GM23338 (cell line): ENCODE results near the gene ATP2B1. TPM values are rescaled to one million over a fixed set of nuclear protein-coding genes. Genes with fewer than 3 reads are reported as not detected.

ENCODE experiments used
- ATAC-seq: fragments of 200-7000 bp; cut with Tn5 transposase; 3 replicates; pipeline ENCODE4 v1.9.1; 2020
- DNase-seq: peaks from one replicate; pipeline ENCODE4 v3.0.0-alpha.2; 2015; ENCODE audit warnings: low spot score
- H2AFZ ChIP-seq: fragments of 200-600 bp; sonication (generic); 2 replicates; pipeline ENCODE4 v1.8.0; 2016; ENCODE audit warnings: antibody characterized with exemption, mild to moderate bottlenecking, moderate library complexity
- H3F3A ChIP-seq: fragments of 200-600 bp; sonication (generic); replicated peaks from 2 replicates; pipeline ENCODE4 v1.8.0; 2017; ENCODE audit warnings: antibody characterized with exemption, mixed run types, low read depth
- H3K27ac ChIP-seq: fragments of 200-600 bp; sonication (generic); 2 replicates; pipeline ENCODE4 v1.6.1; 2016; ENCODE audit warnings: low read depth
- H3K27me3 ChIP-seq: fragments of 200-600 bp; sonication (generic); 2 replicates; pipeline ENCODE4 v1.8.0; 2016; ENCODE audit warnings: mild to moderate bottlenecking, mixed run types, moderate library complexity; ENCODE audit not compliant: insufficient read depth
- H3K36me3 ChIP-seq: fragments of 200-600 bp; sonication (generic); 2 replicates; pipeline ENCODE4 v1.8.0; 2016; ENCODE audit warnings: mild to moderate bottlenecking; ENCODE audit not compliant: insufficient read depth
- H3K4me1 ChIP-seq: fragments of 200-600 bp; sonication (generic); 2 replicates; pipeline ENCODE4 v1.8.0; 2016; ENCODE audit warnings: mild to moderate bottlenecking, moderate library complexity; ENCODE audit not compliant: insufficient read depth
- H3K4me2 ChIP-seq: fragments of 200-600 bp; sonication (generic); 2 replicates; pipeline ENCODE4 v1.7.1; 2017; ENCODE audit warnings: mixed run types
- H3K4me3 ChIP-seq: fragments of 200-600 bp; sonication (generic); 2 replicates; pipeline ENCODE4 v1.6.1; 2016; ENCODE audit warnings: mixed run types
- H3K79me2 ChIP-seq: fragments of 200-600 bp; sonication (generic); replicated peaks from 2 replicates; pipeline ENCODE4 v1.8.0; 2017; ENCODE audit warnings: mild to moderate bottlenecking; ENCODE audit not compliant: insufficient read depth
- H3K9me2 ChIP-seq: fragments of 200-600 bp; sonication (generic); 2 replicates; pipeline ENCODE4 v1.8.0; 2017; ENCODE audit not compliant: insufficient read depth
- H4K20me1 ChIP-seq: fragments of 200-600 bp; sonication (generic); replicated peaks from 2 replicates; pipeline ENCODE4 v1.8.0; 2017; ENCODE audit warnings: mild to moderate bottlenecking; ENCODE audit not compliant: insufficient read depth
- H3K27ac Mint-ChIP-seq: 2 replicates; pipeline ENCODE4 v1.8.0; 2020; ENCODE audit warnings: inconsistent platforms, mild to moderate bottlenecking, moderate library complexity, mixed read lengths
- H3K27me3 Mint-ChIP-seq: 3 replicates; pipeline ENCODE4 v1.8.0; 2022; ENCODE audit warnings: low read depth, mild to moderate bottlenecking, moderate library complexity, mixed read lengths, inconsistent platforms; ENCODE audit not compliant: insufficient read depth, poor library complexity
- H3K36me3 Mint-ChIP-seq: 3 replicates; pipeline ENCODE4 v1.8.0; 2021; ENCODE audit warnings: low read depth, mild to moderate bottlenecking, inconsistent platforms, moderate library complexity, mixed read lengths
- H3K4me1 Mint-ChIP-seq: 3 replicates; pipeline ENCODE4 v1.8.0; 2020; ENCODE audit warnings: mild to moderate bottlenecking, inconsistent platforms, mixed read lengths
- H3K4me3 Mint-ChIP-seq: 3 replicates; pipeline ENCODE4 v1.8.0; 2021; ENCODE audit warnings: moderate library complexity, mild to moderate bottlenecking, inconsistent platforms, mixed read lengths
- H3K9me3 Mint-ChIP-seq: 3 replicates; pipeline ENCODE4 v1.8.0; 2020; ENCODE audit warnings: moderate library complexity, mild to moderate bottlenecking, inconsistent platforms, mixed read lengths
- CREB1 ChIP-seq: fragments of 250-450 bp; sonication (Bioruptor Pico); IDR thresholded peaks from 2 replicates; pipeline ENCODE4 v1.5.0; 2020; ENCODE audit warnings: low read depth, mild to moderate bottlenecking, moderate library complexity
- EZH2 ChIP-seq: fragments of 200-600 bp; sonication (generic); IDR thresholded peaks from one replicate; pipeline ENCODE4 v1.8.0; 2017; ENCODE audit warnings: antibody characterized with exemption, mild to moderate bottlenecking, low read depth; ENCODE audit not compliant: unreplicated experiment
- EZH2phosphoT487 ChIP-seq: fragments of 200-600 bp; sonication (generic); IDR thresholded peaks from one replicate; pipeline ENCODE4 v1.8.1; 2018; ENCODE audit warnings: antibody characterized with exemption; ENCODE audit not compliant: unreplicated experiment
- JUNB ChIP-seq: IDR thresholded peaks from one replicate; pipeline ENCODE4 v1.6.1; 2016; ENCODE audit warnings: antibody characterized with exemption; ENCODE audit not compliant: unreplicated experiment
- NANOG ChIP-seq: IDR thresholded peaks from 2 replicates; pipeline ENCODE4 v1.6.1; 2016; ENCODE audit warnings: antibody characterized with exemption, borderline replicate concordance
- POLR2AphosphoS5 ChIP-seq: IDR thresholded peaks from 2 replicates; pipeline ENCODE4 v1.6.1; 2016; ENCODE audit warnings: antibody characterized with exemption, low read depth
- STAT1 ChIP-seq: IDR thresholded peaks from one replicate; pipeline ENCODE4 v1.6.1; 2016; ENCODE audit warnings: antibody characterized with exemption; ENCODE audit not compliant: unreplicated experiment
- ZNF114 ChIP-seq: fragments of 250-450 bp; sonication (Bioruptor Pico); IDR thresholded peaks from 2 replicates; pipeline ENCODE4 v1.5.0; 2020; ENCODE audit warnings: mild to moderate bottlenecking, moderate library complexity
- ZNF331 ChIP-seq: fragments of 250-450 bp; sonication (Bioruptor Pico); IDR thresholded peaks from 2 replicates; pipeline ENCODE4 v1.5.0; 2020; ENCODE audit warnings: low read depth, mild to moderate bottlenecking, moderate library complexity
- polyA plus RNA-seq: library from polyadenylated mRNA; unstranded; fragments of >200 nt; fragmentation: Nextera tagmentation; extraction: Ambion mirVana; gene quantifications from 2 replicates; pipeline ENCODE4 v1.2.1, GENCODE V29; 2016
- total RNA-seq: library from RNA; depleted of rRNA; stranded (reverse); fragments of >200 nt; shearing (Covaris generic); gene quantifications from 2 replicates; pipeline ENCODE4 v1.2.3, GENCODE V29; 2014
- TF ChIP-seq, protein P1 (sequence below): fragments of 250-450 bp; sonication (Bioruptor Pico); IDR thresholded peaks from 2 replicates; pipeline ENCODE4 v1.5.0; 2020; ENCODE audit warnings: mild to moderate bottlenecking, moderate library complexity
- TF ChIP-seq, protein P2 (sequence below): IDR thresholded peaks from one replicate; pipeline ENCODE4 v1.6.1; 2018; ENCODE audit warnings: antibody characterized with exemption; ENCODE audit not compliant: unreplicated experiment
- TF ChIP-seq, protein P3 (sequence below): IDR thresholded peaks from 2 replicates; pipeline ENCODE4 v1.6.1; 2016; ENCODE audit warnings: antibody characterized with exemption
- TF ChIP-seq, protein P4 (sequence below), 2 experiments: fragments of 200-600 bp in 1 of 2; sonication (generic) in 1 of 2; conservative IDR thresholded peaks; 2 replicates each; pipeline versions ENCODE4 v1.5.1 to v1.6.1; 2016 to 2017; ENCODE audit warnings: antibody characterized with exemption in 2 of 2, low read depth in 2 of 2, mild to moderate bottlenecking in 2 of 2, moderate library complexity in 1 of 2

The ATP2B1 gene
- total and polyA plus RNA-seq, 2 experiments from 2014 or later: 39.3 to 42.3 TPM

DNA sequence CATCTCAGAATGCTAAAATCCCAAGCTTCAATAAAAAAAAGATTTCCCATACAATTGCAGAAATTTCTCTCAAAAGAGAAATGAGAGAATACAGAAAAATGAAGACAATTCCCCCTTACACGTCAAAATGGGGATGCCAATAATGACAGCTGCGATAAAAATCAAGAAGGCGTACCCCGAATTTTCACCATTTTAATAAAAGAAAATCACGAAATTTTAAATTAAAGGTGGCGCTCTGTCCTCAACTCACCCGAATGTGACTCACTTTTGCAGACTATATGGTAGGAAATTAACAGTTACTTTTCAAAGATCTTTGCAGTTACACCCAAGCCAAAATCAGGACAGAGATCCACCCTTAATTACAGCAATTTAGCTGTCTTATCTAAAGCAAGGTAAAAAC lies 2.1 kb downstream of the ATP2B1 start:
- Histone ChIP-seq H3K4me3 (peak overlapping the region; percentile 77), H3F3A (no peaks in the 10 kb centered on the region), H3K27ac (no peak overlapping the region), H3K36me3 (no peaks in the 10 kb centered on the region), H4K20me1 (peaks cover 48% of the 10 kb centered on the region), H3K4me1 (peaks cover 11% of the 10 kb centered on the region), H3K9me2 (no peaks in the 10 kb centered on the region), H3K4me2 (peak overlapping the region; percentile 91), H2AFZ (no peak overlapping the region), H3K79me2 (peaks cover 65% of the 10 kb centered on the region), H3K27me3 (peaks cover 47% of the 10 kb centered on the region)
- Mint-ChIP-seq H3K27me3 (peaks cover 40% of the 10 kb centered on the region), H3K9me3 (no peaks in the 10 kb centered on the region; the same call in 2 of the 3 replicates), H3K4me1 (peaks cover 18% of the 10 kb centered on the region), H3K4me3 (peak overlapping the region; percentile 94), H3K27ac (no peak overlapping the region), H3K36me3 (no peaks in the 10 kb centered on the region; the same call in 2 of the 3 replicates)
- DNase-seq (no peak), ATAC-seq (no peak)
- TF ChIP-seq, protein P1, sequence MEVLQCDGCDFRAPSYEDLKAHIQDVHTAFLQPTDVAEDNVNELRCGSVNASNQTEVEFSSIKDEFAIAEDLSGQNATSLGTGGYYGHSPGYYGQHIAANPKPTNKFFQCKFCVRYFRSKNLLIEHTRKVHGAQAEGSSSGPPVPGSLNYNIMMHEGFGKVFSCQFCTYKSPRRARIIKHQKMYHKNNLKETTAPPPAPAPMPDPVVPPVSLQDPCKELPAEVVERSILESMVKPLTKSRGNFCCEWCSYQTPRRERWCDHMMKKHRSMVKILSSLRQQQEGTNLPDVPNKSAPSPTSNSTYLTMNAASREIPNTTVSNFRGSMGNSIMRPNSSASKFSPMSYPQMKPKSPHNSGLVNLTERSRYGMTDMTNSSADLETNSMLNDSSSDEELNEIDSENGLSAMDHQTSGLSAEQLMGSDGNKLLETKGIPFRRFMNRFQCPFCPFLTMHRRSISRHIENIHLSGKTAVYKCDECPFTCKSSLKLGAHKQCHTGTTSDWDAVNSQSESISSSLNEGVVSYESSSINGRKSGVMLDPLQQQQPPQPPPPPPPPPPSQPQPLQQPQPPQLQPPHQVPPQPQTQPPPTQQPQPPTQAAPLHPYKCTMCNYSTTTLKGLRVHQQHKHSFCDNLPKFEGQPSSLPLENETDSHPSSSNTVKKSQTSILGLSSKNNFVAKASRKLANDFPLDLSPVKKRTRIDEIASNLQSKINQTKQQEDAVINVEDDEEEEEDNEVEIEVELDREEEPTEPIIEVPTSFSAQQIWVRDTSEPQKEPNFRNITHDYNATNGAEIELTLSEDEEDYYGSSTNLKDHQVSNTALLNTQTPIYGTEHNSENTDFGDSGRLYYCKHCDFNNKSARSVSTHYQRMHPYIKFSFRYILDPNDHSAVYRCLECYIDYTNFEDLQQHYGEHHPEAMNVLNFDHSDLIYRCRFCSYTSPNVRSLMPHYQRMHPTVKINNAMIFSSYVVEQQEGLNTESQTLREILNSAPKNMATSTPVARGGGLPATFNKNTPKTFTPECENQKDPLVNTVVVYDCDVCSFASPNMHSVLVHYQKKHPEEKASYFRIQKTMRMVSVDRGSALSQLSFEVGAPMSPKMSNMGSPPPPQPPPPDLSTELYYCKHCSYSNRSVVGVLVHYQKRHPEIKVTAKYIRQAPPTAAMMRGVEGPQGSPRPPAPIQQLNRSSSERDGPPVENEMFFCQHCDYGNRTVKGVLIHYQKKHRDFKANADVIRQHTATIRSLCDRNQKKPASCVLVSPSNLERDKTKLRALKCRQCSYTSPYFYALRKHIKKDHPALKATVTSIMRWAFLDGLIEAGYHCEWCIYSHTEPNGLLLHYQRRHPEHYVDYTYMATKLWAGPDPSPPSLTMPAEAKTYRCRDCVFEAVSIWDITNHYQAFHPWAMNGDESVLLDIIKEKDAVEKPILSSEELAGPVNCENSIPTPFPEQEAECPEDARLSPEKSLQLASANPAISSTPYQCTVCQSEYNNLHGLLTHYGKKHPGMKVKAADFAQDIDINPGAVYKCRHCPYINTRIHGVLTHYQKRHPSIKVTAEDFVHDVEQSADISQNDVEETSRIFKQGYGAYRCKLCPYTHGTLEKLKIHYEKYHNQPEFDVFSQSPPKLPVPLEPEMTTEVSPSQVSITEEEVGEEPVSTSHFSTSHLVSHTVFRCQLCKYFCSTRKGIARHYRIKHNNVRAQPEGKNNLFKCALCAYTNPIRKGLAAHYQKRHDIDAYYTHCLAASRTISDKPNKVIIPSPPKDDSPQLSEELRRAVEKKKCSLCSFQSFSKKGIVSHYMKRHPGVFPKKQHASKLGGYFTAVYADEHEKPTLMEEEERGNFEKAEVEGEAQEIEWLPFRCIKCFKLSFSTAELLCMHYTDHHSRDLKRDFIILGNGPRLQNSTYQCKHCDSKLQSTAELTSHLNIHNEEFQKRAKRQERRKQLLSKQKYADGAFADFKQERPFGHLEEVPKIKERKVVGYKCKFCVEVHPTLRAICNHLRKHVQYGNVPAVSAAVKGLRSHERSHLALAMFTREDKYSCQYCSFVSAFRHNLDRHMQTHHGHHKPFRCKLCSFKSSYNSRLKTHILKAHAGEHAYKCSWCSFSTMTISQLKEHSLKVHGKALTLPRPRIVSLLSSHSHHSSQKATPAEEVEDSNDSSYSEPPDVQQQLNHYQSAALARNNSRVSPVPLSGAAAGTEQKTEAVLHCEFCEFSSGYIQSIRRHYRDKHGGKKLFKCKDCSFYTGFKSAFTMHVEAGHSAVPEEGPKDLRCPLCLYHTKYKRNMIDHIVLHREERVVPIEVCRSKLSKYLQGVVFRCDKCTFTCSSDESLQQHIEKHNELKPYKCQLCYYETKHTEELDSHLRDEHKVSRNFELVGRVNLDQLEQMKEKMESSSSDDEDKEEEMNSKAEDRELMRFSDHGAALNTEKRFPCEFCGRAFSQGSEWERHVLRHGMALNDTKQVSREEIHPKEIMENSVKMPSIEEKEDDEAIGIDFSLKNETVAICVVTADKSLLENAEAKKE (CRISPR knock-in tag): no peak
- no peak for TF ChIP-seq ZNF114 (CRISPR knock-in tag)
- no peak for TF ChIP-seq JUNB
- TF ChIP-seq, protein P2, sequence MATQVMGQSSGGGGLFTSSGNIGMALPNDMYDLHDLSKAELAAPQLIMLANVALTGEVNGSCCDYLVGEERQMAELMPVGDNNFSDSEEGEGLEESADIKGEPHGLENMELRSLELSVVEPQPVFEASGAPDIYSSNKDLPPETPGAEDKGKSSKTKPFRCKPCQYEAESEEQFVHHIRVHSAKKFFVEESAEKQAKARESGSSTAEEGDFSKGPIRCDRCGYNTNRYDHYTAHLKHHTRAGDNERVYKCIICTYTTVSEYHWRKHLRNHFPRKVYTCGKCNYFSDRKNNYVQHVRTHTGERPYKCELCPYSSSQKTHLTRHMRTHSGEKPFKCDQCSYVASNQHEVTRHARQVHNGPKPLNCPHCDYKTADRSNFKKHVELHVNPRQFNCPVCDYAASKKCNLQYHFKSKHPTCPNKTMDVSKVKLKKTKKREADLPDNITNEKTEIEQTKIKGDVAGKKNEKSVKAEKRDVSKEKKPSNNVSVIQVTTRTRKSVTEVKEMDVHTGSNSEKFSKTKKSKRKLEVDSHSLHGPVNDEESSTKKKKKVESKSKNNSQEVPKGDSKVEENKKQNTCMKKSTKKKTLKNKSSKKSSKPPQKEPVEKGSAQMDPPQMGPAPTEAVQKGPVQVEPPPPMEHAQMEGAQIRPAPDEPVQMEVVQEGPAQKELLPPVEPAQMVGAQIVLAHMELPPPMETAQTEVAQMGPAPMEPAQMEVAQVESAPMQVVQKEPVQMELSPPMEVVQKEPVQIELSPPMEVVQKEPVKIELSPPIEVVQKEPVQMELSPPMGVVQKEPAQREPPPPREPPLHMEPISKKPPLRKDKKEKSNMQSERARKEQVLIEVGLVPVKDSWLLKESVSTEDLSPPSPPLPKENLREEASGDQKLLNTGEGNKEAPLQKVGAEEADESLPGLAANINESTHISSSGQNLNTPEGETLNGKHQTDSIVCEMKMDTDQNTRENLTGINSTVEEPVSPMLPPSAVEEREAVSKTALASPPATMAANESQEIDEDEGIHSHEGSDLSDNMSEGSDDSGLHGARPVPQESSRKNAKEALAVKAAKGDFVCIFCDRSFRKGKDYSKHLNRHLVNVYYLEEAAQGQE: no peak
- TF ChIP-seq, protein P3, sequence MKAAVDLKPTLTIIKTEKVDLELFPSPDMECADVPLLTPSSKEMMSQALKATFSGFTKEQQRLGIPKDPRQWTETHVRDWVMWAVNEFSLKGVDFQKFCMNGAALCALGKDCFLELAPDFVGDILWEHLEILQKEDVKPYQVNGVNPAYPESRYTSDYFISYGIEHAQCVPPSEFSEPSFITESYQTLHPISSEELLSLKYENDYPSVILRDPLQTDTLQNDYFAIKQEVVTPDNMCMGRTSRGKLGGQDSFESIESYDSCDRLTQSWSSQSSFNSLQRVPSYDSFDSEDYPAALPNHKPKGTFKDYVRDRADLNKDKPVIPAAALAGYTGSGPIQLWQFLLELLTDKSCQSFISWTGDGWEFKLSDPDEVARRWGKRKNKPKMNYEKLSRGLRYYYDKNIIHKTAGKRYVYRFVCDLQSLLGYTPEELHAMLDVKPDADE: no peak
- no peak for TF ChIP-seq NANOG
- TF ChIP-seq, protein P4, sequence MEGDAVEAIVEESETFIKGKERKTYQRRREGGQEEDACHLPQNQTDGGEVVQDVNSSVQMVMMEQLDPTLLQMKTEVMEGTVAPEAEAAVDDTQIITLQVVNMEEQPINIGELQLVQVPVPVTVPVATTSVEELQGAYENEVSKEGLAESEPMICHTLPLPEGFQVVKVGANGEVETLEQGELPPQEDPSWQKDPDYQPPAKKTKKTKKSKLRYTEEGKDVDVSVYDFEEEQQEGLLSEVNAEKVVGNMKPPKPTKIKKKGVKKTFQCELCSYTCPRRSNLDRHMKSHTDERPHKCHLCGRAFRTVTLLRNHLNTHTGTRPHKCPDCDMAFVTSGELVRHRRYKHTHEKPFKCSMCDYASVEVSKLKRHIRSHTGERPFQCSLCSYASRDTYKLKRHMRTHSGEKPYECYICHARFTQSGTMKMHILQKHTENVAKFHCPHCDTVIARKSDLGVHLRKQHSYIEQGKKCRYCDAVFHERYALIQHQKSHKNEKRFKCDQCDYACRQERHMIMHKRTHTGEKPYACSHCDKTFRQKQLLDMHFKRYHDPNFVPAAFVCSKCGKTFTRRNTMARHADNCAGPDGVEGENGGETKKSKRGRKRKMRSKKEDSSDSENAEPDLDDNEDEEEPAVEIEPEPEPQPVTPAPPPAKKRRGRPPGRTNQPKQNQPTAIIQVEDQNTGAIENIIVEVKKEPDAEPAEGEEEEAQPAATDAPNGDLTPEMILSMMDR (conservative IDR thresholded peaks at IDR 0.05; ENCODE audit: low read depth in 2 of 2): no peak
- no peak for TF ChIP-seq EZH2
- no peak for TF ChIP-seq CREB1 (CRISPR knock-in tag)
- TF ChIP-seq STAT1: no peak
- TF ChIP-seq ZNF331 (CRISPR knock-in tag): no peak
- TF ChIP-seq POLR2AphosphoS5: no peak
- no peak for TF ChIP-seq EZH2phosphoT487
